Measurements from ENCODE around the gene STC2. TPM values are rescaled to one million over a fixed set of nuclear protein-coding genes. Genes with fewer than 3 reads are reported as not detected.
A peak's percentile ranks its signal among the peaks of the same experiment; 100 is the strongest.

STC2 gene
- total RNA-seq, 4 donors from 2014 or later: 1.5 to 8.1 (median 2.0) TPM

GRCh38 chr5:173314166-173314952 lies 13.9 kb downstream of the STC2 start:
- peaks cover 41% of the 10 kb centered on the region for H3K27me3 ChIP-seq
- no peaks in the 10 kb centered on the region for H3K36me3 ChIP-seq
- no peak for TF ChIP-seq POLR2A (IDR thresholded peaks at IDR 0.05)
- no peak for TF ChIP-seq CTCF (IDR thresholded peaks at IDR 0.05)
- TF ChIP-seq EP300 (IDR thresholded peaks at IDR 0.05; ENCODE audit: low read depth): no peak
- TF ChIP-seq POLR2AphosphoS5 (IDR thresholded peaks at IDR 0.05): no peak
- DNase-seq: no peak
- no peaks in the 10 kb centered on the region for H3K9me3 ChIP-seq
- intact Hi-C loops (cut with DNase I; ENCODE audit: low total_unique reads): no loop called here
- in situ Hi-C loops (cut with MboI; ENCODE audit: low pct_ligation_motif_present in 1 of 4, low pct_unique_long_range_greater_than_20kb in 1 of 4, low sequenced_read_pairs in 3 of 4): loop anchor here in 1 of 4 donors (25.0 kb wide), 1 partner anchor 248 kb away; no protein-coding TSS in a partner anchor
- no peak overlapping the region for H3K27ac ChIP-seq
- WGBS, 2 donors (ENCODE audit: low coverage in 1 of 2): 66 to 75% methylated on average over 9 to 12 of the region's 12 CpGs
- H3K4me3 ChIP-seq: no peak overlapping the region
- H3K4me1 ChIP-seq: peaks cover 0 to 28% (median 4%) of the 10 kb centered on the region in 4 donors

GRCh38 chr5:173313351-173313801 lies 14.8 kb downstream of the STC2 start:
- H3K9me3 ChIP-seq: no peaks in the 10 kb centered on the region
- peaks cover 0 to 28% (median 4%) of the 10 kb centered on the region in 4 donors for H3K4me1 ChIP-seq
- 49 to 62% methylated on average over 2 to 3 of the region's 3 CpGs for WGBS, 2 donors (ENCODE audit: low coverage in 1 of 2)
- H3K4me3 ChIP-seq: no peak overlapping the region
- H3K36me3 ChIP-seq: no peaks in the 10 kb centered on the region
- in situ Hi-C loops (cut with MboI; ENCODE audit: low pct_ligation_motif_present in 1 of 4, low pct_unique_long_range_greater_than_20kb in 1 of 4, low sequenced_read_pairs in 3 of 4): loop anchor here in 1 of 4 donors (25.0 kb wide), 1 partner anchor 249 kb away; no protein-coding TSS in a partner anchor
- intact Hi-C loops (cut with DNase I; ENCODE audit: low total_unique reads): no loop called here
- no peak overlapping the region for H3K27ac ChIP-seq
- no peak for DNase-seq
- H3K27me3 ChIP-seq: peaks cover 41% of the 10 kb centered on the region
- TF ChIP-seq POLR2A (IDR thresholded peaks at IDR 0.05) (no peak), EP300 (IDR thresholded peaks at IDR 0.05; ENCODE audit: low read depth) (no peak), CTCF (IDR thresholded peaks at IDR 0.05) (no peak), POLR2AphosphoS5 (IDR thresholded peaks at IDR 0.05) (no peak)

- in situ Hi-C loops (cut with MboI; ENCODE audit: low pct_ligation_motif_present in 1 of 4, low pct_unique_long_range_greater_than_20kb in 1 of 4, low sequenced_read_pairs in 3 of 4): loop anchor here in 1 of 4 donors (25.0 kb wide), 1 partner anchor 249 kb away; no protein-coding TSS in a partner anchor
- no peak for DNase-seq
- H3K27me3 ChIP-seq: peaks cover 41% of the 10 kb centered on the region
- H3K9me3 ChIP-seq: peaks cover 3 to 4% of the 10 kb centered on the region in 2 donors
- TF ChIP-seq POLR2AphosphoS5 (IDR thresholded peaks at IDR 0.05): no peak
- TF ChIP-seq EP300 (IDR thresholded peaks at IDR 0.05; ENCODE audit: low read depth): no peak
- no peak for TF ChIP-seq POLR2A (IDR thresholded peaks at IDR 0.05)
- no peak for TF ChIP-seq CTCF (IDR thresholded peaks at IDR 0.05)
- H3K4me3 ChIP-seq: no peak overlapping the region
- intact Hi-C loops (cut with DNase I; ENCODE audit: low total_unique reads): no loop called here
- H3K27ac ChIP-seq: no peak overlapping the region
- 60 to 63% methylated on average over 3 of the region's 3 CpGs for WGBS, 2 donors (ENCODE audit: low coverage in 1 of 2)
- H3K36me3 ChIP-seq: no peaks in the 10 kb centered on the region
- peaks cover 0 to 28% (median 4%) of the 10 kb centered on the region in 4 donors for H3K4me1 ChIP-seq
Measured at GRCh38 chr5:173312821-173313220, 15.4 kb downstream of the STC2 start.

- WGBS, 2 donors (ENCODE audit: low coverage in 1 of 2): 67 to 89% methylated on average over 3 to 9 of the region's 9 CpGs
Measured at GRCh38 chr5:173311818-173312585, 16.2 kb downstream of the STC2 start.

More at GRCh38 chr5:173311818-173312585, 16.2 kb downstream of the STC2 start:
- Histone ChIP-seq H3K4me3 (no peak overlapping the region), H3K4me1 (peaks cover 0 to 28% (median 4%) of the 10 kb centered on the region in 4 donors), H3K36me3 (no peaks in the 10 kb centered on the region), H3K27ac (peak overlapping the region in 1 of 4 donors; percentile 49), H3K27me3 (peaks cover 37% of the 10 kb centered on the region), H3K9me3 (peaks cover 5 to 7% of the 10 kb centered on the region in 2 donors)
- TF ChIP-seq POLR2AphosphoS5 (IDR thresholded peaks at IDR 0.05) (no peak), EP300 (IDR thresholded peaks at IDR 0.05; ENCODE audit: low read depth) (no peak), POLR2A (IDR thresholded peaks at IDR 0.05) (no peak), CTCF (IDR thresholded peaks at IDR 0.05) (no peak)
- intact Hi-C loops (cut with DNase I; ENCODE audit: low total_unique reads): no loop called here
- in situ Hi-C loops (cut with MboI; ENCODE audit: low pct_ligation_motif_present in 1 of 4, low pct_unique_long_range_greater_than_20kb in 1 of 4, low sequenced_read_pairs in 3 of 4): loop anchor here in 1 of 4 donors (25.0 kb wide), 1 partner anchor 250 kb away; no protein-coding TSS in a partner anchor
- DNase-seq: no peak

All from transverse colon (tissue), 4 donors.